DMS114 treated with DMSO at 0.1 percent for 48 hours (cell line): ENCODE results near the gene KRT3.
"Not testable (repeated sequence)": the region's sequence is repeated elsewhere in the genome, so short reads cannot be mapped to it uniquely, and the experiment has no call there.

Experiments
- DNase-seq: peaks from one replicate; lab custom pipeline; 2025; ENCODE audit not compliant: unreplicated experiment; lab: John Stamatoyannopoulos, UW

The KRT3 gene

DNA sequence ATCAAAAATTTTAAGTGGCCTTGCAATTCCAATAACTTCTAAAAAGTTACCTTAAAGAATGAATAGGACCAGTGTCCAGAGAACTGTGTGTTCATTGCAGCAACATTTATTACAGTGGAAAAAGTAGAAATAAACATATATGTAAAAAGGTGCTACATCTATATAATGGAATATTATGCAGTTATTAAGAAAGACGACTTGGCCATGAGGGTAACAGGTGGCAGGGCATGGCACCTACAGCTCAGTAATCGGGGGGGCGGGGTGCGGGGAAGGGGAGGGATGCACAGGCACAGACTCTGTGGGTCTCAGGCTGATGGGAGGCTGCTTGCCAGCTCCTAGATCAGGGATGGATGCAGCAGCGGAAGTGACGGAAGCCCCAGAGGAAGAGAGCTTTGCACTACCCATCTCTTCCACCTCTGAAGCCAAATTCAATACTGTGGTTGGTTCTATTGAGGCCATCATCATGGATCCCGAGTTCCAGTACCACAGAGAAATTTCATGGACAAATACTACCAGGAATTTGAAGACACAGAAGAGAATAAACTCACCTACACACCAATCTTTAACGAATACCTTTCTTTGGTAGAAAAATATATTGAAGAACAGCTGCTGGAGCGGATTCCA is 32.8 kb downstream of the KRT3 start:
- DNase-seq: no peak

DNA sequence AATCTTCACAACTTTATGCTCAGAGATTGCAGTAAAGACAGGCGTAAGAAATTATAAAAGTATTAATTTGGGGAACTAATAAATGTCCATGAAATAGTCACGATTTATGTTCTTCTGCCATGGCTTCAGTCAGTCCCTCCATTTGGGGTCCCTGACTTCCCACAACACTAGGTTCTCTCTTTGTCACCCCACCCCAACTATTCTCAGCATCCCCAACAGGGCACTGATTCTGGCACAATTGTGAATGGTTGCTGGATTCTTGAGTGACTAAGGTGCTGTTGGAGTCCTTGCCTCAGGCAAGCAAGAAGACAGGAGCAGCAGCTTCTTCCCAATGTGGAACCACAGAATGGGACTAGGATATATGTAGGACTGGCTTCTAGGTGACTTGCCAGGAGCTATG is 34.1 kb downstream of the KRT3 start:
- DNase-seq: no peak

DNA sequence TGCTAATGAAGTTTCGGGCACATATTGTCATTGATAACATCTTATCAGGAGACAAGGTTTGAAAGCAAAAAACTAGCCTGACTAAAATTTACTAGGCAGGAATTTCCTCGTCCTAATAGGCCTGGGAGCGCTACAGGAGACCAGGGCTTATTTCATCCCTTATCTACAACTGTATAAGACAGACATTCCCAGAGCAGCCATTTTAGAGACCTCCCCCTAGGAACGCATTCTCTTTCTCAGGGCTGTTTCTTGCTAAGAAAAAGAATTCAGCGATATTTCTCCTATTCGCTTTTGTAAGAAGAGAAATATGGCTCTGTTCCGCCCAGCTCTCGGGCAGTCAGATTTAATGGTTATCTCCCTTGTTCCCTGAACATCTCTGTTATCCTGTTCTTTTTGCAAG is 34.7 kb downstream of the KRT3 start:
- DNase-seq: not testable (repeated sequence)

DNA sequence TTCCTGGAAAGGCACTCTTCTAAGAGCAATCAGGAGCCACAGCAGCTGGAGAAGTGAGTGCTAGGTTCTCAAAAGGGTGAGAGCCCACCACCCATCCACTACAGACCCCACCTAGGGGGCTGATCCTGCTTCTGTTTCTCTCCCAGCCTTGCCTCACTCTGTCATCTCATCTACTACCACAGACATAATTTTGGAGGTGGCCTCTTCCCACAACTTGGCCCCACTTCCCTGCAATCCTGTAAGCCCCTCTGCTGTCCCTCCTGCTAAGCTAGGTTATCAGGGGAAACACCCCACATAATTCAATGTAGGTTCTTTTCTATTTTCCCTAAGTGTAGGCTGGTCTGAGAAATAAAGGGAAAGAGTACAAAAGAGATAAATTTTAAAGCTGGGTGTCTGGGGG is 35.3 kb downstream of the KRT3 start:
- no peak for DNase-seq

DNA sequence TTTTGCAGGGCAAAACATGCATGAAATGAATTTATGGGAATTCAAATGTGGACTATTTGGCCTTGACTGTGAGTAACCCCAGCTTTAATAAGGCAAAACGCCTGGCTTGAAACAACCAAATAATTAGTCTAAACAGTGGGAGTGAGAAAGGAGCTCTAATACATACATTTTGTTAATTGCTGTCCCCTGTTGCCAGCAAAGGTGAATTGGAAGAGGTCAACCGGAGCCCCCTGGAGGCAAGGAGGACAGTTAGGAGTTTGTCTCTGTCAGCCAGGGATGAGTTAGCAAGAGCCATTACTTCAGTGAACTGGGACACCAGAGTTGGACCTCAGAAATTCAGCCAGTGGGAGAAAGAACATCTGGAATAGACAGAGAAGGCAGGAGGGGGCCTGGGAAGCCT is 36.2 kb downstream of the KRT3 start:
- no peak for DNase-seq

DNA sequence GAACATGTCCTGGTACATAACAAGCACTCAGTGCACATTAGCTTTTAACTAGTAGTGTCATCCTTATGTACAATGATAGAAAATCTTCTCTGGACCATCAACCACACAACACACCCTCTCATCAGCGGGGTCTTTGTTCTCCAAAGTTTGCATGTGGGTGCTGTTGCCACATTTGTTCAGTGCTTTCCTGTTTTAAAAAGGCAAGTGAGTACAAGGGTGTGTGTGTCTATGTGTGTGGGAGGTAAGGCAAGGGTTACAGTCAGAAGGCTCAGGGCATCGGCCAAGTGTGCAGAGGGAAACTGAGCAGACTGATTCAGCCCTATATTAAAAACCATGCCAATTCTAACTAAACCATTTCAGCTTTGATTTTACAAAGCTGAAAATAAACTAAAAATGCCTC is 36.7 kb downstream of the KRT3 start:
- DNase-seq: no peak

DNA sequence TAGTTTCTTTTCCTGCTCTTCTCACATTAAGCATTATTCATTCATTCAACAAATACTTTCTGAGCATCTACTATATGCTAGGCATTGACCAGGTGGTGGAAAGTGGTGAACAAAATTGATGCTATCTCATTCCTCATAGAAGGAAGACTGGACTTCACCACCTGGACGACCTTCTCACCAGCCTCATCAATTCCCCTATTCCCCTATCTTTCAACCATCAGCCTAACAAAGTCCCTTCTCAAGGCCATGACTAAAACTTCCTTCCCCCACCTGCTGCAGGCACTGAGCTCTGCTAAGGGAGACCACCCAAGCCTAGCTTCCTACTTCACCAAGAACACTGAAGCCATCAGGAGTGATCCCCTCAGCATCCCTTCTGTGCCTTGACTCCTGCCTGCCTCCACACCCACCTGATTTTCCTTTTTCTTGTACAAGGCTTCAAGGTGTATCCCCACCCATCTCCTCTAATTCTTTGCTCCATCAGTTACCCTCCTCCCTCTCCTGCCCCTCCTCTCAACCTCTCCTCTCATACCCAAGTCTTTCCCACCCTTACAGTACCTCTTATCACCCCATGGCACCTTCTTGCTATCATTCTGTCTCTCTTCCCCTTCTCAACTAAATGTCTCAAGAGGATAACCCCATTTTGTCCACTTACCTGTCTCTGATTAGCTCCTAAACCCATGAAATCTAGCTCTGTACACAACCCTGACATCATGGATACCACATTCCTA is 38.3 kb downstream of the KRT3 start:
- DNase-seq: no peak

DNA sequence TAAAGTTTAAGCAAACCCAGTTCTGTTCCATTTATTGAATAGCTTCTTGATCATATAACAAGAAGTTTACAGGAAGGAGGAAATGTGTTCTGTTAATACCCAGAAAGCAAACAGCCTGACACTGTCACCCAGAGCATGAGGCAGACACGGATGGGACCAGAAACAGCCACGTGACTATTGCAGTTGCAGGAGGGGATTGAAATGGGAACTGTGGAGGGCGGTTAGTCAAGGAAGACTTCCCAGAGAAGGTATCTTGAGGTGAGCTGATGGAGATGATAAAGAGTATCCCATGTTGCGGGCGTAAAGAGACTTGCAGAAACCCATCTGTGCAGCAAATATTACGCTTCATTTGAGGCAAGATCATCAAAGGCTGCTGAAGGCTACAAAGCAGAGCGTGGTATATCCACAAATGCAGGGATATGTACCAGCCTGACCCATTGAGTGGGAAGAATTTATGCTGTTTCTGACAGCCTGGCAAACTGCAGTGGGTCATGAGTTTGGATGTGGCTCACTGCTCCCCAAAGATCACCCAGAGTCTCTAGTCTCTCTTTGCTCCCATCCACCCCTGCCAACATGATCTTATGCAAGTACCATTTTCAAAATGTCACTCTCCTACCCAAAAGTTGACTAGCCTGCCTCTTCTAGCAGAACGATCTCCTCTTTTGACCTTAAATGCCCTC is 39.5 kb downstream of the KRT3 start:
- no peak for DNase-seq

DNA sequence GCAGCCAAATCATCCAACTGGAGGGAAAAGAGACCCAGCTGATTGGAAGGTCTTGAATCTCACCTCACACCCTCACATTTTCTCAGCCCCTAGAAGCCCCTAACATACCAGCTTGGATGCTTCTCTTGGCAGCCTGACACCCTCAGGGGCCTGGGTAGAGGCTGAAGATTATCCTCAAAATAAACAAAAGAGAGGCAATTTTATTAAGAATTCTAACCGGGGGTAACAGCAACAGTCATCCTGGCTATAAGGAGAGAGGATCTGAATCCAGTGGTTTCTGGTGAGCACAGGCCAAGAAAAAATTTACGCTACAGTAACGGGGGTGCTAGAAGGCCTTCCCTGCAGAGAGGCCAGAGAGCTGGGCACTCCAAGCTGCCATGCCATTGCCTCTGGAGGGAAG is 40.4 kb downstream of the KRT3 start:
- DNase-seq: no peak

DNA sequence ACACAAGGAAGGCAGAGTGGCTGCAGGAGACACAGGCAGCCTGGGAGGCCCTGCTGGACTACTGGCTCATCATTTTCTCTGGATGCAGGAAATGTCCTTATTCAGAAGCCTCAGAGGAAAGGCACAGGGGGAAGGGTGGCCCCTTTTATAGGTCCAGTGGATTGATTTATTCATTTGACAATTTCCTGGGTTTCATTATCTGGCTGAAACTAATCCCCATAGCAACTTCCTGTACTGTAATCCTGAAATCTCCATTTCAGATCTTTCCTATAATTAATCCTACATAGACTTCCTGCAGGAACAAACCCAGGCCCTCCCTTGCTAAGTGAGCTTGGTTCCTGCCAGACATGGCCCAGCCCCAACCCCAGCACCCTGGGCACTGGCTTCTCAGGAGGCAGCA is 41.8 kb downstream of the KRT3 start:
- DNase-seq: no peak

DNA sequence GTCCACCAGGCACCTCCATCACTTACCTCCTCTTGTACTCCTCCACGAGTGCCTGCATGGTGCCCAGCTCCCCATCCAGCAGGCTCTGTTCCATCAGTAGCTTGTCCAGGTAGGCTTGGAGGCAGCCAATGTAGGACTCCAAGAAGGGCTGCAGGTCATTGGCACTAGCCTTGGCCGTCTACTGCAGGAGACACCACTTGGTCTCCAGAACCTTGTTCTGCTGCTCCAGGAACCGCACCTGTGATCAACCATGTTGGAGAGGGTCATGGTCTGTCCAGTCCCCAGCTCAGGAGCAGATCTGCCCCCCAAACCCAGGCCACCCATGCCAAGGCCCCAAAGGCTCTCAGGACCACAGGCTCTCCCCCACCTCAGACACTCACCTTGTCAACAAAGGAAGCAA is 42.6 kb downstream of the KRT3 start:
- no peak for DNase-seq

DNA sequence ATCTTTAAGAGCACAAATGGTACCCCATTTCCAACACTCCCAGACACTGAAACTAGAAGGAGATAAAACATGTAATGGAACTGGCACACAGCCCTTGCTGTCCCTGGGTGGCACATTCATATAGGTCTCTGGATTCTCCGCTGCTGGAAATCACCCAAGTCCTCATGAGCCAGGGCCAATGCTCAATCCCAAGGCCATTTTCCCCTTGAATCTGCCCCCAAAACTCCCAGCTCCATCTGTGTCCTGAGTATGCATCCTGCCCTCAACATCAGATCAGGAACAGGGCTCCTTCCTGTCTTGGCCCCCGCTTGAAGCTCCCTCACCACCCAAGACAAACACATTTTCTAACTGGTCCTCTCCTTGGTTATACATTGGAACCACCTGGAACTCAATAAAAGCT is 43.4 kb downstream of the KRT3 start:
- DNase-seq: no peak

DNA sequence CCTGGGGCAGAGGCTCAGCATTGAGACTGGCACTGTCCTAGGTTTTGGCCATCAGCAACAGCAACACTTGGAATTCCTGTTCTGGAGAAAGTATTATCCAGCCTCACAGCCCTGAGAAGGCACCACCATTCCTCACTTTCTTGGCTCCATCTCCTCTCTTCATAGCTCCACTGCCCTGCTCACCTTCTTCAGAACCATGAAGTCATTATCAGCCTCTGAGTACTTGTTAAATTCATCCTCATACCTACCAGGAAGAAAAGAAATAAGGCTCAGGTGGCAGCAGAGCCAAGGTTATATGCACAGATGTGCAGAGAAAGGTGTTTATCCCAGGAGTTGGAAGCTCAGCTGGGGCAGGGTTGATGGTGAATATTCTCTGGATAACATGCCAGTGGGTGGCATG is 44.1 kb downstream of the KRT3 start:
- no peak for DNase-seq

DNA sequence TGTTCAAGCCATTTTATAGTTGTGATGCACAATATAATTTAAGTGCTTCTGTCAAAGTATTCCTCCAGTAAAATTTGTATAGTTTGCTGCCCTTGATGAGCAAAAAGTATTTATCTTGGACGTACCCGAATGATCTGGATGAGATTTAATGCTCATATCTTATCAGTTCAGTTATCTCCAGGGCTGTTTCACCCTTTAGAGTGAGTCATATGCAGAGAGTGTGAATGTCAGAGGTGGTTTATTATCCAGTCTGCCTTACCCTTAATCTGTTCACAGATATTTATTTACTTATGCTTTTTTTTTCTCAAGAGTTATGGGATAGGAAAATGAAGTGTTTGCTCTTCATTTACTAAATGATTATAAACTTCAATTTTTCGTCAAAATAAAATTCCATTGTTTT is 45.4 kb downstream of the KRT3 start:
- DNase-seq: not testable (repeated sequence)

DNA sequence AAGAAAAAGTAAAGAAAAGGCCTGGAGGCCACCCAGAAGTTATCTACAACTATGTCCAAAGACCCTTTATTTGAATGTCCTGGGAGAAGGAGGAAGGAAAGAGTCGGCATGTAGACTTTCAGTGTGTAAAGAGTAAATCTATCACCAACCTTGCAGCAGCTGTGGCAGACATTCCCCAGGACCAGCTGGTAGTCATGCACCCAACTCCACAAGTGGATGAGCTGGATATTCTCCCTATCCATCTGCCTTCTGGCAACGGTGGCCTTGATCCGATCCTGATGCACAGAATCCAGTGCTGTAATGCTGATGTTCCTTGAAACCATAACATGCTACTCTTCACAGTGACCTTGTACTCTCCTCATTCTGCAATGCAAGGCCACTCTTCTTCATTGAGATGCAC is 46.1 kb downstream of the KRT3 start:
- DNase-seq: no peak

DNA sequence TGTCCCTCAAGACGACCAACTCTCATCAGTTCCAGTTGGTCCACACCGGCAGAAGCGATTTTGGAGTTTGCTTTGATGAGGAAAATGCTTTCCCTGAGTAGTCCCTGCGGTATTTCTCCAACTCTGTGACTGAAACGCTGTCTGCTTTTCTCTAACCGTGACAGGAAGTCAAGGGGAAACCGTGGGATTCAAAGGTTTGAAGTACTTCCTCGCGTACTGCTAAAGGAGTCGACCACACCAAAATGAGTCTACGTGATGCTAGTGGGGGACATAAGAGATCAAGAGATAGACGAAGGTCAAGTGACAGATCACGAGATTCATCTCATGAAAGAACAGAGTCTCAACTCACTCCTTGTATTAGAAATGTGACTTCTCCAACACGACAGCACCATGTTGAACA is 47.3 kb downstream of the KRT3 start:
- no peak for DNase-seq

DNA sequence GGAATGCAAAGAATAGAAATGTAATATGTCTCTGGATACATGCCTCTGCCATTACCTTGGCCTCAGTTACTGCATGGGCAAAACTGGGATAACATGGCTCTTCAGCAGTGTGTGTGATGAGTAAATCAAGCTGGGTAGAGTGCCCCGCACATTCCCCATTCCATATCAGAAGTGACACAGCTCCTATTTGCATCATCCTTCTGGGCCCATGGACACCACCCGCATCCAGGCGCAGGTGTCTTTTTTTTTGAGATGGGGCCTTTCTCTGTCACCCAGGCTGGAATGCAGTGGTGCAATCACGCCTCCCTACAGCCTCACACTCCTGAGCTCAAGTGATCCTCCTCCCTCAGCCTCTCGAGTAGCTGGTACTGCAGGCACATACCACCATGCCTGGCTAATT is 50.4 kb downstream of the KRT3 start:
- no peak for DNase-seq

DNA sequence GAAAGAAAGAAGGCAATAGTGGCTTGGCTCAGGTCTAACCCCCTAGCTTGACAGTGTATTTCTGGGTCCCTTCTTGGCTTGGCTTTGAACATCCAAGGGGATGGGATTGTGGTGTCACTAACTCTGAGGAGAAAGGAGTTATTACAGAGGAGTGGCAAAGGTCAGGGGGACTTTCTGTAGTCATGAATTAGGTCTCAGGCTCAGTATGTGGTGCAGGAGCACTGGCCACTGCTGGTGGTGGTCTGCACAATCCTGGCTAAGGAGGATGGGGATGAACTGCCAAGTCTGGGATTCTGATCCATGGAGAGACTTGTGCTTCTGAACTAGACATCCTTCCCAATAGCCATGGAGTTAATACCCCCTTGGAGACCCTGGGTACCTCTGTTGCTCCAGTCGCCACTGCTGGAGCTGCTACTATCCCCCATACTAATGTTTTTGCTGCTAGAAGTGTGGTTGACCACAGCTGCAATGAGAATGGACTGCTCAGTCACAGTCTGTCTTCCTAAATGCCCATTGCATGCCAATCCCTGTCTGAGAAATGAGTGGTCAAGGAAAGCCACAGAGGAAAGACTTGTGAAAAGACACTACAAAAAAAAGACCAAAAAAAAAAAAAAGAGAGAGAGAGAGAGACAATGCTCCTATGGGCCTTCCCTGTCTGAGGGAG is 51.3 kb downstream of the KRT3 start:
- DNase-seq: no peak

DNA sequence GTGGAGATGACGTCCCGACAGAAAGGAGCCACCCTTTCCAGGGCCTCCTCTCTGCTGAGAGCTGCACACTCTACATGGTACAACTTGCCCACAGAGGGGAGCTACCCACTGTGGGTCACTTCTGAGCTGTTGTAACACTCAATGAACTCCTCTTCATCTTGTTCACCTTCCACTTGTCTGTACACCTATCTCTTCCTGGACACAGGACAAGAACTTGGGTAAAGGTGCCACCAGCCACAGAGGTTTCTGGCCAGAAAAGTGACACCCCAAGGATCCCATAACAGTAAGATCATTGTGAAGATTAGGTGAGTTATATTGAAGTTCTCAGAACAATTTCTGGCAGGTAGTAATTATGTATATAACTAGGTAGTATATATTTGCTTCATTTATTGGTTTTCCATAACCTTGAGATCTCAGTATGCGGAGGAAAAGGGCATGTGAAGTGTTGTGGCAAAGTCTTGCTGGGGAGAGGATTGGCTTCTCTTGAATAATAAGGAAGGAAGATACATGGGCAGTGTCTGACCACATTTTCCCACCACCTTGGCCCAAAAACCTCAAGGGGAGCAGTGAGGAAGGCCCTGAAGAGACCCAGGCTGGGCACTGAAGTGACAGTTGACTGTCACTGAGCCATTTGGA is 53.0 kb downstream of the KRT3 start:
- no peak for DNase-seq

DNA sequence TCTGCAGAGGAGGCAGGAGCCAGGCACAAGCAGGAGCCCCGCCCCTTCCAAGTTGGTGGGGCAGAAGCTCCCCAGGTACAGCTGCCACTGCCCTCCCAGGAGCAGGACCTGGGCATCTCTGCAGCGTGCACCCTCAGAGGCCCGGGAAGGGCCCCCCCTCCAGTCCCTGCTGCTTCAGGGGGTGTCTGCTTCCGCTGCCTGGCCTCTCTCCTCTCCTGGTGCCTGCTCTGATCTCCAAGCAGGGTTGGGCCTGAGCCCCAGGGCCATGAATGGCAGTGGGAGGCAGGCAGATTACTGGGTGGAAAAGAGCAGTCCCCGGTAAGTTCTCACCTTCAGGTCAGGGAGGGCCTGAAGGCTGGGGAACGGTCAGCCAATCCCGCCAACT is 53.7 kb downstream of the KRT3 start:
- DNase-seq: no peak

DNA sequence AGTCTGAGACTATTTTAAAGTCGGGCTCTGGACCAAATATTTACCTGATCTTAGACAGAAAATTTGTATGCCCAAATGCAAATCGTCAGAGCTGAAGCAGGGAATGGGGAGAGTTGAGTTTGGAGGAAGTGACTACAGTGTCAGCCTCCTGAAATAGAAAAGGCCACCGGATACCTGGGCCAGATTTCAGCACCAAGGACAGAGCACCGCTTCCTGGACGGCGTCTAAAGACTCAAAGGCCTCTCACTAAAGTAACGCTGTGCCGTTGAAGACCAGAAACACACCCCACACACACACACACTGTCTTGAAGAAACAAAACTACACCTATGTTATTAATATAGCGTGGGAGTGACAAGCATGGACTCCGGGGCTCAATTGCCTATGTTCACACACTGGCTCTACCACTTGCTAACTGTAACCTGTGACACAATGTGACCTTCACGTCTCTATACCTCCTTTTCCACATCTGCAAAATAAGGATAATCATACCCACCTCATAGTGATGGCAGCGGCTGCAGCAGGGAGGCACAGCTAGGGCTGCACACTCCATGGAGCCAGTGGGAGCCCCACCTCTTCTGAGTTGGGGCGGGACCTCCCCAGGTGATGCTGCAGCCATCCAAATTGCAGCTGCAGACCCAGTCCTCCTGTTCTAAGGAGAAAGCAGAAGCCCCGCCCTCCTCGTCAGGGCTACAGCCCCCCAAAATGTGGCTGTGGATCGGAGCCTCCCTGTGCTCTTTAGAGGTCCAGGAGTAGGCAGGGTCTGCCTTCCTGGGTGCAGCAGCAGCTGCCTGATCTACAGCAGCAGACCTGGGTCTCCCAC is 54.3 kb downstream of the KRT3 start:
- no peak for DNase-seq
